ENCODE data around the gene IL36G.

Gene IL36G

DNA sequence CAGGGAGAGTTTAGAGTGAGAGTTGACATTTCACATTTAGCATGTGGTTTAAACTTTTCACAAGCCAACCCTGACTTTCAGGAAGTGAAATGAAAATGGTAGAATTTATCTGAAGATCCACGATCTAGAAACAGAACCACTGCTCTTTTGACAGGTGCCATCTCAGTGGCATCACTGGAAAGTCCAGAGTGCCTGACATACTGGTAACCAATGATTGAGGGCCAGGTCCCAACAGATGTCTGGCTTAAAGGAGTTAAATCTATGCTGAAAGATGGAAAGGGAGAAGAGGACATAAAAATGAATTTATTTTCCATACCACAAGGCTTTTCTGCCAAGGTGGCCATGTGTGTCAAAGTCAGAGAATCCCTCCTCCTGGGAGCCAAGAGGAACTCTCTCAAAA lies 2.7 kb downstream of the IL36G start:
- TF ChIP-seq SIN3A (IDR thresholded peaks at IDR 0.05; ENCODE audit: borderline replicate concordance, insufficient read depth, low read length) (no peak), POLR2AphosphoS5 (IDR thresholded peaks at IDR 0.05; ENCODE audit: low read depth, low read length) (no peak), FOXP2 (optimal IDR thresholded peaks at IDR 0.05; ENCODE audit: borderline replicate concordance, extremely low read depth, extremely low read length, insufficient read depth) (no peak), TAF1 (IDR thresholded peaks at IDR 0.05; ENCODE audit: borderline replicate concordance, insufficient read depth, low read length) (no peak)
- TF ChIP-seq, protein P1, sequence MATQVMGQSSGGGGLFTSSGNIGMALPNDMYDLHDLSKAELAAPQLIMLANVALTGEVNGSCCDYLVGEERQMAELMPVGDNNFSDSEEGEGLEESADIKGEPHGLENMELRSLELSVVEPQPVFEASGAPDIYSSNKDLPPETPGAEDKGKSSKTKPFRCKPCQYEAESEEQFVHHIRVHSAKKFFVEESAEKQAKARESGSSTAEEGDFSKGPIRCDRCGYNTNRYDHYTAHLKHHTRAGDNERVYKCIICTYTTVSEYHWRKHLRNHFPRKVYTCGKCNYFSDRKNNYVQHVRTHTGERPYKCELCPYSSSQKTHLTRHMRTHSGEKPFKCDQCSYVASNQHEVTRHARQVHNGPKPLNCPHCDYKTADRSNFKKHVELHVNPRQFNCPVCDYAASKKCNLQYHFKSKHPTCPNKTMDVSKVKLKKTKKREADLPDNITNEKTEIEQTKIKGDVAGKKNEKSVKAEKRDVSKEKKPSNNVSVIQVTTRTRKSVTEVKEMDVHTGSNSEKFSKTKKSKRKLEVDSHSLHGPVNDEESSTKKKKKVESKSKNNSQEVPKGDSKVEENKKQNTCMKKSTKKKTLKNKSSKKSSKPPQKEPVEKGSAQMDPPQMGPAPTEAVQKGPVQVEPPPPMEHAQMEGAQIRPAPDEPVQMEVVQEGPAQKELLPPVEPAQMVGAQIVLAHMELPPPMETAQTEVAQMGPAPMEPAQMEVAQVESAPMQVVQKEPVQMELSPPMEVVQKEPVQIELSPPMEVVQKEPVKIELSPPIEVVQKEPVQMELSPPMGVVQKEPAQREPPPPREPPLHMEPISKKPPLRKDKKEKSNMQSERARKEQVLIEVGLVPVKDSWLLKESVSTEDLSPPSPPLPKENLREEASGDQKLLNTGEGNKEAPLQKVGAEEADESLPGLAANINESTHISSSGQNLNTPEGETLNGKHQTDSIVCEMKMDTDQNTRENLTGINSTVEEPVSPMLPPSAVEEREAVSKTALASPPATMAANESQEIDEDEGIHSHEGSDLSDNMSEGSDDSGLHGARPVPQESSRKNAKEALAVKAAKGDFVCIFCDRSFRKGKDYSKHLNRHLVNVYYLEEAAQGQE (IDR thresholded peaks at IDR 0.05; ENCODE audit: insufficient read depth in 1 of 2, low read depth in 2 of 2, low read length in 2 of 2), result no peak

DNA sequence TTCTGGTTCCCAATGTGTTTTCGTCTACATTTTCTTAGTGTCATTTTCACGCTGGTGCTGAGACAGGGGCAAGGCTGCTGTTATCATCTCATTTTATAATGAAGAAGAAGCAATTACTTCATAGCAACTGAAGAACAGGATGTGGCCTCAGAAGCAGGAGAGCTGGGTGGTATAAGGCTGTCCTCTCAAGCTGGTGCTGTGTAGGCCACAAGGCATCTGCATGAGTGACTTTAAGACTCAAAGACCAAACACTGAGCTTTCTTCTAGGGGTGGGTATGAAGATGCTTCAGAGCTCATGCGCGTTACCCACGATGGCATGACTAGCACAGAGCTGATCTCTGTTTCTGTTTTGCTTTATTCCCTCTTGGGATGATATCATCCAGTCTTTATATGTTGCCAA lies 7.3 kb downstream of the IL36G start:
- TF ChIP-seq POLR2AphosphoS5 (IDR thresholded peaks at IDR 0.05; ENCODE audit: low read depth, low read length) (no peak), SIN3A (IDR thresholded peaks at IDR 0.05; ENCODE audit: borderline replicate concordance, insufficient read depth, low read length) (no peak), FOXP2 (optimal IDR thresholded peaks at IDR 0.05; ENCODE audit: borderline replicate concordance, extremely low read depth, extremely low read length, insufficient read depth) (no peak), TAF1 (IDR thresholded peaks at IDR 0.05; ENCODE audit: borderline replicate concordance, insufficient read depth, low read length) (no peak)
- TF ChIP-seq, protein P1 (IDR thresholded peaks at IDR 0.05; ENCODE audit: insufficient read depth in 1 of 2, low read depth in 2 of 2, low read length in 2 of 2), result no peak

DNA sequence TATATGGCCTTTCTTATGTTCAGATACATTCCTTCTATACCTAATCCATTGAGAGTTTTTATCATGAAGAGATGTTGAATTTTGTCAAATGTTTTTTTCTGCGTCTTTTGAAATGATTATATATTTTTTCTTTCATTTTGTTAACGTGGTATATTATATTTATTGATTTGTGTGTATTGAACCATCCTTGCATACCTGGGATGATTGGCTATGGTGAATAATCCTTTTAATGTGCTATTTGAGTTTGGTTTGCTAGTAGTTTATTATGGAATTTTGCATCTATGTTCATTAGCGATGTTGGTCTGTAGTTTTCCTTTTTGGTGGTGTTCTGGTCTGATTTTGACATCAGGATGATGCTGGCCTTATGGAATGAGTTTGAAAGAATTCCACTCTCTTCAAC lies 11.8 kb downstream of the IL36G start:
- no peak for TF ChIP-seq TAF1 (IDR thresholded peaks at IDR 0.05; ENCODE audit: borderline replicate concordance, insufficient read depth, low read length)
- no peak for TF ChIP-seq FOXP2 (optimal IDR thresholded peaks at IDR 0.05; ENCODE audit: borderline replicate concordance, extremely low read depth, extremely low read length, insufficient read depth)
- no peak for TF ChIP-seq SIN3A (IDR thresholded peaks at IDR 0.05; ENCODE audit: borderline replicate concordance, insufficient read depth, low read length)
- TF ChIP-seq, protein P1 (IDR thresholded peaks at IDR 0.05; ENCODE audit: insufficient read depth in 1 of 2, low read depth in 2 of 2, low read length in 2 of 2), result no peak
- no peak for TF ChIP-seq POLR2AphosphoS5 (IDR thresholded peaks at IDR 0.05; ENCODE audit: low read depth, low read length)

DNA sequence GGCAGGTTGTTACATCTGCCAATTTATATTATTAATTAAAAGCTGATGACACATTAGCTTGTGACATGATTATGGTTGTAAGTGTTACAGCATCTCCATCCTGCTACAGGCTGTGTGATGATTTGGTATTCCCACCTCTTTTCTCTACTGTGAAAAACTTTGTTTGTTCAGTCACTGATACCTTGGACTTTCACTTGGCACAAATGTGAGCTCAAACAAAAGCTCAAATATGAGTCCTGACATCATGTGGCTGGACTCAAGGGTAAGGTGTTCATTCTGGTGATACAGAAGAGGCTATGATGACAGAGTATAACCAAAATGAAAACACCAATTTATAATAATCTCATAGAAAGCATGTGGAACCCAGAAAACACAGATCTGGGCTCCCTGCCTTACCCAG lies 16.0 kb downstream of the IL36G start:
- TF ChIP-seq SIN3A (IDR thresholded peaks at IDR 0.05; ENCODE audit: borderline replicate concordance, insufficient read depth, low read length) (no peak), FOXP2 (optimal IDR thresholded peaks at IDR 0.05; ENCODE audit: borderline replicate concordance, extremely low read depth, extremely low read length, insufficient read depth) (no peak), POLR2AphosphoS5 (IDR thresholded peaks at IDR 0.05; ENCODE audit: low read depth, low read length) (no peak), TAF1 (IDR thresholded peaks at IDR 0.05; ENCODE audit: borderline replicate concordance, insufficient read depth, low read length) (no peak)
- TF ChIP-seq, protein P1 (IDR thresholded peaks at IDR 0.05; ENCODE audit: insufficient read depth in 1 of 2, low read depth in 2 of 2, low read length in 2 of 2), result no peak

DNA sequence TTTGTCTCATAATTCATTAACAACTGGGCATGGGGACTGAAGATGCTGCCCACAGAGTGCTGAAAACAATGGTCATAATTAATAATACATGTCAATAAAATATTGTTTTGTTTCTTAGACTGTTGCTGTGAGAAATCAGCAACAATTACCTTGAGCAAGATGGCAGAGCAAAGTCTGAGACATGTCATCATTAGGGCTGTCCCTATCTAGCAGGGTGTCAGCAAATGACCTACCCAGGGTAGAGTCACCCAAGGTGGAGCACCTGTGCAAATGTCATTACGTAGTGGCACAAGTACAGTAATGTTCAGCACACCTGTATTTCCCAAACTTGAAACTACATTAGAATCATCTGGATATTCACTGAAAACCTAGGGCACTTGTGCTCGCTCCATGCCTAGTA lies 16.8 kb downstream of the IL36G start:
- TF ChIP-seq, protein P1 (IDR thresholded peaks at IDR 0.05; ENCODE audit: insufficient read depth in 1 of 2, low read depth in 2 of 2, low read length in 2 of 2), result no peak
- TF ChIP-seq TAF1 (IDR thresholded peaks at IDR 0.05; ENCODE audit: borderline replicate concordance, insufficient read depth, low read length) (no peak), SIN3A (IDR thresholded peaks at IDR 0.05; ENCODE audit: borderline replicate concordance, insufficient read depth, low read length) (no peak), FOXP2 (optimal IDR thresholded peaks at IDR 0.05; ENCODE audit: borderline replicate concordance, extremely low read depth, extremely low read length, insufficient read depth) (no peak), POLR2AphosphoS5 (IDR thresholded peaks at IDR 0.05; ENCODE audit: low read depth, low read length) (no peak)

All from PFSK-1 (cell line).